Transverse colon (tissue), 3 donors: ENCODE results near the gene ATP10D.

Experiments used
- CTCF ChIP-seq, 5 experiments: fragments of 200-600 bp in 3 of 5; fragments of 450-650 bp in 2 of 5; sonication (generic) in 3 of 5; IDR thresholded peaks; 1 replicate in 2 of 5; 2 replicates in 3 of 5; pipeline ENCODE4 v1.5.1; 2016 to 2017; ENCODE audit warnings: antibody characterized with exemption in 5 of 5, inconsistent platforms in 3 of 5, mild to moderate bottlenecking in 2 of 5, moderate library complexity in 1 of 5
- EP300 ChIP-seq: sonication (generic); formaldehyde crosslinking; IDR thresholded peaks from one replicate; pipeline ENCODE4 v1.6.1; 2017; ENCODE audit warnings: antibody characterized with exemption, low read depth
- POLR2A ChIP-seq: fragments of 450-650 bp; IDR thresholded peaks from one replicate; pipeline ENCODE4 v1.6.1; 2016; ENCODE audit warnings: antibody characterized with exemption, mild to moderate bottlenecking, moderate library complexity

- TF ChIP-seq POLR2A (no peak), CTCF (IDR thresholded peaks at IDR 0.05) (no peak), EP300 (no peak)
Observed at GRCh38 chr4:47551682-47552081, 66.6 kb downstream of the ATP10D start.
